ENCODE results near the gene S100A9.
A peak's percentile ranks its signal among the peaks of the same experiment; 100 is the strongest.
"Not testable (repeated sequence)": the region's sequence is repeated elsewhere in the genome, so short reads cannot be mapped to it uniquely, and the experiment has no call there.

S100A9 gene

GRCh38 chr1:153345187-153346076 is 12.2 kb upstream of the S100A9 start:
- DNase-seq, result no peak

- DNase-seq, result no peak
Measured at GRCh38 chr1:153346077-153346723, 11.5 kb upstream of the S100A9 start.

DNA sequence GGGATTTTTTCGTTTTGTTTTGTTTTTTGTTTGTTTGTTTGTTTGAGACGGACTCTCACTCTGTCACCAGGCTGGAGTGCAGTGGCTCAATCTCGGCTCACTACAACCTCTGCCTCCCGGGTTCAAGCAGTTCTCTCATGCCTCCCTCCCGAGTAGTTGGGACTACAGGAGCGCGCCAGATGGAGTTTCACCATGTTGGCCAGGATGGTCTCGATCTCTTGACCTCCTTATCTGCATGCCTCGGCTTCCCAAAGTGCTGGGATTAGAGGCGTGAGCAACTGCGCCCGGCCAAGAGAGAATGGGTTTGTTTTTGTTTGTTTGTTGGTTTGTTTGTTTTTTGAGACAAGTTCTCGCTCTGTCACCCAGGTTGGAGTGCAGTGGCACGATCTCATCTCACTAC is 10.6 kb upstream of the S100A9 start:
- DNase-seq, result not testable (repeated sequence)

DNA sequence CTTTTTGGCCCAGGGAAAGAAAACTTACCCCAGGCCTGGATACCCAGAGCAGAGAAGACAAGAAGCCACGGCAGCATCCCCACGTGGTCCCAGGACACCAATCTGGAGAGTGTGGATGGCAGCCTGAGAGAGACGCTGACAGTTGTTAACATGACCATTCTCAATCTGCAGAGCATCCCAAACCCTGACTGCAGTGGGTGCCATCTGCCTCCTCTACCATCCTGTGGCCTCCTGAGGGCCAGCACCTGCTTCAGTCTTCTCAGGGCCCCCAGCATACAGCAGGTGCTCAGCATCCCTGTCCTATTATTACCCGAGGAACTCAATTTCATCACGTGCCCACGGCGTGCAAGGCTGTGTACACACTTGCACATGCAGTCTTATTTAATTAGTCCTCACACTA is 9.8 kb upstream of the S100A9 start:
- no peak for DNase-seq

DNA sequence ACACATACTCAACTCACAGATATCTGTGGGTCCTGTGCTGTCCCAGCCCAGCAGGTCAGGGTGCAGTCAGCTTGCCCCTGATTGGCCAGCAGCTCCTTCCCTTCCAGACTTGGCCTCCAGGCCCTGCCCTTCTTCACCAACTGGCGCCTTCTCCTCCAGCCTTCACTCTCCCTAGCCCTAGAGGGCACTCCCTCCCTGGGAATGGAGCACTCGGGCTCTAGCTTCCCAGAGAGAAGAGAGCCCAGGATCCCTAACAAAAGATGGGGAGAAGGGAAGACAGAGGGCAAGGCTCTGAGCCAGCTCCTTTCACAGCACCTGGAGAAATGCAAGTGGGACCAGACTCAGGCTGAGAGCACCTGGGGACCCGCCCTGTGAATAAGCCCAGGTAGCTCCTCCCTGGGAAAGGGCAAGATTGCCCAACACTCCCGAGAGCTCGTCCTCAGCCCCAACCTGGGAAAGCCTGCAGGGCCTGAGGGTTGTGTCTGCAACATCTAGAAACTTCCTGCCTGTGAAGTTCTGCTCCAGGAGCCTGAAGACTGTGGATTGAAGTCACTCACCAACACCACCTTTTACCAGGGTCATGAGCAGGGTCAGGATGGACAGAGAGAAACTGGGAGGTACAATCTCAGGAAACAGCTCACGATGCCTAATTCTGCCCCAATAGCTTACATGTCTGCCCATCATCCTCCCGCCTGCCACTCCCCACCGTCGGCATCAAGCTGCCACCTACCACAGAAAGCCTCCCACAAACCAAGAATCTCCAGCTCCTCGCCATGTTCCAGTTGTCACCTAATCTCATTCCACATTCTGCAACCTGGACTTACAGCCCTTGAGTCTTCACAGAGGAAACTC is 8.9 kb upstream of the S100A9 start, which contains the start of gene PGLYRP4:
Gene PGLYRP4 (minus strand): TSS at position 331 of the 852 bp plus-strand sequence. CDS start 909 bp downstream, outside the sequence.
- no peak for DNase-seq

DNA sequence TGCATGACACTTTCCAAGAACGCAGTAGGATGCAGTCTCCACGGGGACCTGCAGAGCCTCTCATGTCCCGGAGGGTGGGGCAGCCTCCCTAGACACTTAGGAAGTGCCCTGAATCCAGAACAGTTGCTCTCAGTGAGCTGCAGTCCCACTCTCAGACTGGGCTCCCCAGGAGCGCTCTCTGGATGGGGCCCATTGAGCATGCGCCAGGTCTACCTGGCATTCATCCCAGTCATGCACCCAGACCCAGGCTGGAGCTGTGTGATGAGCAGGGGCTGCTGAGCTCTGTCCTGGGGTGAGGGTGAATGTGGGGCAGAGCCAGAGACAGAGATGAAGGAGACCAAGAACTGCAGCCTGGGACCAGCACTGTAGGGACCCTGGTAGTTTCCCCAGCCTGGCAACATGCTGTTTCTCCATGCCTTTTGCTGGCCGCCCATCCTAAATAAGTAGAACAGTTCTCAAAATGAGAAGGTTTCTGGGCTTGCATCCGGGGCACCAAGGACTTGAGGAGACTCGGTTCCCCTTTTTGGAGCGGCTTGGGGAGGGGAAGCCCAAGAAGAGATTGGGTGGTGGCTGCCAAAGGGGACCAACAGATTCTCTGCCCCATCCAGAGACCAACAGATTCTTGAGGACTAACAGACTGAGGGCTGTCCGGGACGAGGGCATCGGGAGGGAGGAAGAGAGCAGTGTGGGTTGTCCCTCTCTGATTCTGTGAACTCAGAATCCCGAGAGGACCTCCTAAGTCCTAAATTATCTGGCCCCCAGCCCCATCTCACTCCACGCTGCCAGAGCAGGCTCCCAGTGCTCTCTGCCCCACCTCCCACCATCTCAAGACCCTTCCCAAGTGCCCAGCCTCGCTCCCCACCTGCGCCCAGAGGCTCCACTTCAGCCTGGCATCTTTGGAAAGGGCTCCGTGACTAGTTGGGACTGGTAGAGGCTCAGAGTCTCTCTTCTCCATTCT is 8.0 kb upstream of the S100A9 start:
- no peak for DNase-seq

DNA sequence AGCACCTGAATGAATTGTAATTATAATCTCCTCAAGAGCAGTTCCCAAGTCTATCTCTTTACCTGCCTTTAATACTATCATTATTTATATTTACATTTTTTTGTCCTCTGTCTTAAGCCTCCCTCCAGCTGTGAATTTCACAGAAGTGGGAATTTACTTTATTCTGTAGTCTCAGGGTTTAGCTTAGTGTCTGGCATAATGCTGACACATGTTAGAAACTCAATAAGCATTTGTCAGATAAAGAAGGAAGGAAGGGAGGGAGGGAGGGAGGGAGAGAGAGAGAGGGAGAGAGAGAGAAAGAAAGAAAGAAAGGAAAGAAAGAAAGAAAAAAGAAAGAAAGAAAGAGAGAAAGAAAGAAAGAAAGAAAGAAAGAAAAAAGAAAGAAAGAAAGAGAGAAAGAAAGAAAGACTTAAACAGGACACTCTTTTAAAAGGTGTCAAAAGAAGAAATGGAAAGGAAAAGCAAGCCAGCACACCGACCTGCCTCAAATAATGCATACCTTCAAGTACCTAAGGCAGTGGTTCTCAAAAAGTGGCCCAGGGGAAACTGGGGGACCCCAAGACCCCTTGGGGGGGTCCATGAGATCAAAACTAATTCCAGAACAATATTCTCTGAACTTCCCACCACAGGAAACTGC is 7.2 kb upstream of the S100A9 start:
- no peak for DNase-seq

GRCh38 chr1:153352523-153352922 is 5.1 kb upstream of the S100A9 start:
- peak; percentile 62 for DNase-seq

DNA sequence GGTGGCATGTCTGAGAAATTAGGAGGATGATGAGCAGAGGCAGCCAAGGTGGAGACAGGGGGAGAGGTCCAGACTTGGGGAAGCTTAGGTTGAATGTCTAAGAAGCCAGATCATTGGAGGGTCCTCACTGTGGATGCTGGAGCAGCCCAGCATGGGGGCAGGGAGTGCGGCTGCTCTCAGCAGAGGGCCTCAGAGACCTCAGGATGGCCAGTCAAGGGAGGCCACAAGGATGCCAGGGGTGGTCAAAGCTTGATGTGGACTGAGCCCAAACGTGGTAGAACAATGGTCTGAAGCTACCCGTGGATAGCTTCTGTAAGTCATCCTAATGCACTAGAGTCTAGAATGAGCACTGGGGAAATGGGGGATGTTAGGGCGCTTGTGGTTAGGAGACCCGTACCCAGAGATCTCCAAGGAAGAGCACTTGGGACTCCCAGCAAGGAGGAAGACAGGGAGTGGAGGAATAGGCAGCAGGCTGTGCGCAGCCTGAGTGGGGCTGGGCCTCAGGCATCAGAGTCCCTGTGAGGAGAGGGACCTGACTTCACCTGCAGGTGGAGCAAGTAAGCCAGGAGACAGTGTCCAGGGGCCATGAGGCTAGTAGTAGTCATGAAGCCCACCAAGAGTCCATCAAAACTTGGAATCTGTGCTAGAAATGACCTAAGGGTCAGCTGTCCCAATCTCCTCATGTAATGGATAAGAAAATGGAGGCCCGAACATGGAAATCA is 4.3 kb upstream of the S100A9 start:
- DNase-seq, result no peak

- no peak for DNase-seq
Measured at GRCh38 chr1:153354515-153355193, 3.0 kb upstream of the S100A9 start.

DNA sequence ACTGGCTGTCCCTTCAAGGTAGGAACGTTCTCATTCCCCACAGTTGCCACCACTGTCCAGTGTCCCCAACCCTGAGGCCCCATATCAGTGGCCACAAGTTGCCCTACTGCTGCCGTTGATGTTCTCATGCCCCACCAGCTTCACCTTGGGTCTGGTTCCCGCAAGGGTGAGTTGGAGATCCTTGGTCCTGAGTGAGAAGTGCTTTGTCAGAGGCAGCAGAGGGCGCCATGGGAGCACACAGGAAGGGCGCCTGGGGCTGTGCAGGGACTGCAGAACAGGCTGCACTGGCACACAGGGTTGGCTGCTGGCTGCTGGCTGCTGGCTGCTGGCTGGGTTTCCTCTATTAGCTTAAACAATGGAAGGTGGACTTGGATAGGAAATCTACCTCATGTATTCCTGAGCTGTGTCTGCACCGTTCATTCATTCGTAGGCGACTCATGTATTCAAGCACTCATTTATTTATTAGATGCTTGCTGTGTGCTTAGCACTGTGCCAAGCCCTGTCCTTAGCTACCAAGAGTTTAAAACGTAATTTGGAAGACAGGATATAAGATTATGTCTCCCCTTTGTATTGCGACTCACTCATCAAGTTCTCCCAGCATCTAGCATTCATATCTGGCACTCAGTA is 2.1 kb upstream of the S100A9 start:
- DNase-seq, result peak; percentile 30

DNA sequence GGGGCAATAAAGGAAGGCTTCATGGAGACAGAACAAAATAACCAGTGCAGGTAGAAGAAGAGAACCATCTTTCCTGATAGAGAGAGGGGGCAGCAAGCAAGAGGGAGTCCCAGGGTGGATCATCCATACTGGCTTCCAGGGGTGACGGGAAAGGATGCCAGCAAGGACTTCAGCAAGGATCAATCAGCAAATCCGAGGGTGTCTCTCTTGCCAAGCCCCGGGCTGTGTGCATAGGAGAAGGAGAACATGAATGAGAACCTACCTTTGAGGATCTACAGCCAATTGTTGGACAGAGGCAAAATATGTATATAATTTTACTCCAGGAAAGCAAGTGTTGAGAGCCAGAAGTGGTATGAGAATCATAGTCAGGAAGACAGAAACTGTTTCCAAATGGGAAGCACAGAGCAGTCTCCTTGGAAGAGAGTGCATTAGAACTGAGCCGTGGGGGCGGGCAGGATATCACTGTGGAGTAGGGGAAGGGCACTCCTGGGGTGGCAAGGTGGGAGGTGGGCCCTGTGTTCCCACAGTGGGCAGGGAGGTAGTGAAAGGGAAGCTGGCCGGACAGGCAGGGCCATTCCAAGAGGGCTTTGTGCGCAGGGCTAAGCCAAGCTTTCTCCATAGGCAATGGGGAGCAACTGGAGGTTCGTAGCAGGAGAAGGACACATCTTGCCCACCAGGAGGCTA is 1.1 kb upstream of the S100A9 start:
- no peak for DNase-seq

GRCh38 chr1:153357076-153357852 is 390 bp upstream of the S100A9 start:
- DNase-seq, result no peak

DNA sequence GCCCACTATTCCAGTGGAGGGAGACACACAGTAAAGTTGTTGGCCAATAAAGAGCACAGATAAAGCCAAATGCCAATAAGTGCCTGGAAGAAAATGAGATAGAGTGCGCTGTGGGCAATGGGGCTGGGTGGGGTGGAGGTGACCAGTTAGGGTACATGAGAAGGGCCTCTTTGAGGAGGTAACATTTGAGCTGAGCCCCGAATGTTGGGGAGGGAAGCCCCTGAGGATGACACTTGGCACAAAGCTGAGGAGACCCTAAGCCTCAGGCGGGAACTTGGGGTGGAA is 979 bp downstream of the S100A9 start:
- DNase-seq, result no peak

DNA sequence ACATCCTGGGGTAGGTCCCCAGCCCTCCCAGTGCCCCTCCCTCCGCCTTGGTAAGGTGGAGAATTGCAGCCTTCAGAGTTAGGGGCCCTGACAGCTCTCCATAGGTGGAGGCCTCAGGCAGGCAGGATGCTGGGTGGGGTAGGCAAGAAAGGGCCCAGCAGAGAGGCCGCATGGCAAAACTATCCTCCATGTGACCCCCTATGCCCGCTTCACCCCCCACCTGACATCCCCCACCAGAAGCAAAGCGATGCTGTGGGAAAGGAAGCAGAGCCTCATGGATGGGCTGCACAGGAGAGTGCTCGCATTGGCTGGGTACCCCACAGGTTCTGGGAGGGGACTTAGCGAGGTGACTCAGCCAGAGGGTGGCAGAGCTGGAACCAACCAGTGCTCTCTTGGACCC is 1.6 kb downstream of the S100A9 start:
- DNase-seq, result no peak

DNA sequence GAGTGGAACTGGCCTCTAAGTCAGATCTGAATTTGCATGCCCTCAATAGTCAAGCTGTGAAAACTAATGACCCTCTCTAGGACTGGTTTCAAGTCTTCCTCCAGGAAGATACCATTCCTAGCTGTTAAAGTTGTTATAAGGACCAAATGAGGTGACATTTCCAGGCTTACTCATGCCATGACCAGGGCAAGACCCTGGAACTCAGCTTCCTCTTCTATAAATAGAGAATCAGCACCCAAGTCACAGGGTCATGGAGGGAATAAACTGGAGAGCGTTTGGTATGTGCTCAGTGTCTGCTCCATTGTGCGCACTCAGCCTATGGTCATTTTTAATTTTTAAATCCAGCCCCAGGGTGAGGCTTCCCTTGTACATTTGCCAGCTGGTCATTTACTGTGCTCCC is 2.5 kb downstream of the S100A9 start:
- no peak for DNase-seq

- no peak for DNase-seq
Measured at GRCh38 chr1:153360592-153361479, 3.2 kb downstream of the S100A9 start.

Measured in activated naive CD4-positive, alpha-beta T cell treated with anti-CD3 and anti-CD28 coated beads, Interleukin-2, amount 50 U/mL, for 16 hours (primary cell).